ENCODE data around the gene TMEM187. TPM values are rescaled to one million over a fixed set of nuclear protein-coding genes. Genes with fewer than 3 reads are reported as not detected.

TMEM187 gene
- total and polyA plus RNA-seq, 2 experiments from 2014 or later = 8.7 to 12.1 TPM

DNA sequence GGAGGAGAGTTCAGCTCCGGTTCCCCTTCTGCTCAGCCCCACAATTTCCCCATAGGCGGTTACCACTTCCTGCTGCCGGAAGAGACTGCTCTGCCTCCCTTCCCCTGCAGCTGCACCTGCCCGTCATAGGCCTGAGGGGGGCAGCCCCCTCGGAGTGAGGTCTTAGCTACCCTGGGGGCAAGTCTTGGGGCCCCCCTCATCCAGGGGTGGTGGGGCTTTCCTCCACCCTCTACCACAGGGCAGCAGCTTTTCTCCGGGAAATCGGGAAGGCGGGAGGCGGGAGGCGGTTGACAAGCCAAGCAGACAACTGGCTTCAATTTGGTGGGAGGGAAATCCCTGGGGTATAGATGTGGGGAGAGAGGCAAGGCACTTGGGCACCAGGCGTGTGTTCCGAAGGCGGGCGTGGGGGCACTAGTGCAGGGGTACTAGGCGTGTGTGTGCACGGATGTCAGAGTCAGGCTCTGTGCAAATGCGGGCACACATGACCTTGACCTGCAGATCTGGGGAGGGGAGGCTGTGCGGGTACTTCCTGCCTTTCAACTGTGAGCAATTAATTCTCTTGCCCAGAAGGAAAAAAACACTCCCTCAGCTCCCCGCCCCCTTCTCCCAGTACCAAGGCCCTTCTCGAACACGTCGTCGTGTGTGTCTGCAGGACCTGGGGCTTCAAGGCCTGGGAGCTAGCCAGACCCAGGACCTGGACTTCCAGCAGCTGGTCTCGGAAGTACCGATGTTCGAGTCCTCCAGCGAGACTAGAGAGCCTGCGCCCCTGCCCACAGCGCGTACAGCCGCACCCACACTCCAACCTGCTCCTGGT is 45.5 kb upstream of the TMEM187 start:
- Histone ChIP-seq H3K79me2 (no peaks in the 10 kb centered on the region), H3K9me2 (replicated peaks; ENCODE audit: insufficient read depth) (no peaks in the 10 kb centered on the region), H3K4me1 (ENCODE audit: insufficient read depth) (peaks cover 7% of the 10 kb centered on the region), H3K27me3 (no peaks in the 10 kb centered on the region), H3K9me3 (ENCODE audit: low read depth) (no peaks in the 10 kb centered on the region), H3K4me3 (peak overlapping the region; percentile 38), H3K36me3 (replicated peaks; ENCODE audit: insufficient read depth, low read depth) (no peaks in the 10 kb centered on the region), H2AFZ (no peak overlapping the region), H3K27ac (peak overlapping the region; percentile 95), H3K4me2 (peak overlapping the region; percentile 85), H4K20me1 (ENCODE audit: insufficient read depth, poor library complexity, severe bottlenecking) (no peaks in the 10 kb centered on the region)
- 54% methylated on average over 31 of the region's 31 CpGs for WGBS (ENCODE audit: low lambda C conversion rate, missing lambda C conversion rate)
- TF ChIP-seq, protein P1, sequence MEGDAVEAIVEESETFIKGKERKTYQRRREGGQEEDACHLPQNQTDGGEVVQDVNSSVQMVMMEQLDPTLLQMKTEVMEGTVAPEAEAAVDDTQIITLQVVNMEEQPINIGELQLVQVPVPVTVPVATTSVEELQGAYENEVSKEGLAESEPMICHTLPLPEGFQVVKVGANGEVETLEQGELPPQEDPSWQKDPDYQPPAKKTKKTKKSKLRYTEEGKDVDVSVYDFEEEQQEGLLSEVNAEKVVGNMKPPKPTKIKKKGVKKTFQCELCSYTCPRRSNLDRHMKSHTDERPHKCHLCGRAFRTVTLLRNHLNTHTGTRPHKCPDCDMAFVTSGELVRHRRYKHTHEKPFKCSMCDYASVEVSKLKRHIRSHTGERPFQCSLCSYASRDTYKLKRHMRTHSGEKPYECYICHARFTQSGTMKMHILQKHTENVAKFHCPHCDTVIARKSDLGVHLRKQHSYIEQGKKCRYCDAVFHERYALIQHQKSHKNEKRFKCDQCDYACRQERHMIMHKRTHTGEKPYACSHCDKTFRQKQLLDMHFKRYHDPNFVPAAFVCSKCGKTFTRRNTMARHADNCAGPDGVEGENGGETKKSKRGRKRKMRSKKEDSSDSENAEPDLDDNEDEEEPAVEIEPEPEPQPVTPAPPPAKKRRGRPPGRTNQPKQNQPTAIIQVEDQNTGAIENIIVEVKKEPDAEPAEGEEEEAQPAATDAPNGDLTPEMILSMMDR (IDR thresholded peaks at IDR 0.05; ENCODE audit: poor library complexity) = no peak
- TF ChIP-seq EZH2phosphoT487 (IDR thresholded peaks at IDR 0.05; ENCODE audit: low read depth, severe bottlenecking, unreplicated experiment) (no peak), EZH2 (IDR thresholded peaks at IDR 0.05; ENCODE audit: borderline replicate concordance) (no peak)
- peak; percentile 41 for DNase-seq (ENCODE audit: low spot score)

DNA sequence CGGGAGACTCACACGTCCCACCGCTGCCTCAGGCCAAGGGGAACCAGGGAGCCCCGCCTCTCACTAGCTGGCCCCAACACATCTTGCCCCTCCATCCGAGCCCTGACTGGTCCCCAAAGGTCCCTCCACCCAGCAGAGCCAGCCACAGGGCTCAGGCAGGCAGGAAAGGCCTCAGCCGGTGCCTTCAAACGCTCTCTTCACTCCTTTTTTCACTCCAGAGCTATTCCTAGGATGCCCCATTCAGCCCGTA is 45.0 kb upstream of the TMEM187 start:
- Histone ChIP-seq H3K36me3 (replicated peaks; ENCODE audit: insufficient read depth, low read depth) (no peaks in the 10 kb centered on the region), H3K79me2 (peaks cover 1% of the 10 kb centered on the region), H3K9me2 (replicated peaks; ENCODE audit: insufficient read depth) (no peaks in the 10 kb centered on the region), H3K4me1 (ENCODE audit: insufficient read depth) (peaks cover 7% of the 10 kb centered on the region), H4K20me1 (ENCODE audit: insufficient read depth, poor library complexity, severe bottlenecking) (no peaks in the 10 kb centered on the region), H2AFZ (no peak overlapping the region), H3K9me3 (ENCODE audit: low read depth) (no peaks in the 10 kb centered on the region), H3K27ac (peak overlapping the region; percentile 95), H3K4me2 (peak overlapping the region; percentile 85), H3K27me3 (no peaks in the 10 kb centered on the region), H3K4me3 (peak overlapping the region; percentile 38)
- TF ChIP-seq EZH2phosphoT487 (IDR thresholded peaks at IDR 0.05; ENCODE audit: low read depth, severe bottlenecking, unreplicated experiment) = no peak
- TF ChIP-seq EZH2 (IDR thresholded peaks at IDR 0.05; ENCODE audit: borderline replicate concordance) = no peak
- TF ChIP-seq, protein P1 (IDR thresholded peaks at IDR 0.05; ENCODE audit: poor library complexity) = no peak
- WGBS (ENCODE audit: low lambda C conversion rate, missing lambda C conversion rate) = 36% methylated on average over 8 of the region's 8 CpGs
- no peak for DNase-seq (ENCODE audit: low spot score)

DNA sequence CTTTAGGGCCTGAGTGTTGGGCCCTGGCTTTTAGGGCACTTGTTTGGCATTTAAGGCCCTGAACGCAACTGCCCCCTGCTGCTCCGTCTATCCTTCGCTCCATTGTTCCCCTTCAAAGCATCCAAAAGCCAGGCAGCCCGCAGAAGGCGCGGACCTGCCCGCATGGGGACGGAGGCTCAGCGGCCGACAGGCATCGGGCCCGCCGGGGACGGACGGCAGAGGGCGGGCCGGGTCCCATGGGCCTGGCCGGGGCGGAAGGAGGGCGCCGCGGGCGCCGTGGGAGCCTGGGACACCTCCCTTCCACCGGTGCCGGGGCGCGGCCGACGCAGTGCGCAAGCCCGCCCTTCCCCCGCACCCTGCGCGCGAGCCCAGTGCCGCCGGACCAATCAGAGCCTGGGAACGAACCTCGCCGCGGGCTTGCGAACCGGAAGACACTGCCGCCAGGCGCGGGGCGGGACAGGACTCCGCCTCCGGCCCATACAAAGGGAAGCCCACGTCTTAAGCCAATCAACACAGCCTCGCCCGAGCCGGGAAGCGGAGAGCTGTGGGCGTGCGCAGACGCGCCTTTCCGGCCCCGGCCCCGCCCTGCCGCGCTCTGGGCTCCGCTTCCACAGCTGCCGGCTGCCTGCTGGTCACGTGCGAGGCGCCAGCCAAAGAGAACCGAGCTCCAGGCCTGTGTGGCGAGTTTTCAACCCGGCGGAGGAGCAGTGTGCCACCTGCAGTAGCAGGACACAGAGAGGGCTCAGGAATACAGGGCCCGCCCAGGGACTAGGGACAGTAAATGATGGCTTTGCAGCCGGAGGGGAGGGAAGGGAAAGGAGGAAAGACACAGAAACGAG is 44.4 kb upstream of the TMEM187 start:
- peak; percentile 96 for DNase-seq (ENCODE audit: low spot score)
- H3K36me3 ChIP-seq (replicated peaks; ENCODE audit: insufficient read depth, low read depth) = no peaks in the 10 kb centered on the region
- TF ChIP-seq EZH2phosphoT487 (IDR thresholded peaks at IDR 0.05; ENCODE audit: low read depth, severe bottlenecking, unreplicated experiment) = no peak
- TF ChIP-seq, protein P1 (IDR thresholded peaks at IDR 0.05; ENCODE audit: poor library complexity) = peak; percentile 22
- no peaks in the 10 kb centered on the region for H4K20me1 ChIP-seq (ENCODE audit: insufficient read depth, poor library complexity, severe bottlenecking)
- peaks cover 7% of the 10 kb centered on the region for H3K4me1 ChIP-seq (ENCODE audit: insufficient read depth)
- no peaks in the 10 kb centered on the region for H3K27me3 ChIP-seq
- peak overlapping the region; percentile 95 for H3K27ac ChIP-seq
- WGBS (ENCODE audit: low lambda C conversion rate, missing lambda C conversion rate) = 35% methylated on average over 67 of the region's 76 CpGs
- H3K9me3 ChIP-seq (ENCODE audit: low read depth) = no peaks in the 10 kb centered on the region
- H3K4me3 ChIP-seq = peak overlapping the region; percentile 38
- peaks cover 7% of the 10 kb centered on the region for H3K79me2 ChIP-seq
- H2AFZ ChIP-seq = no peak overlapping the region
- no peaks in the 10 kb centered on the region for H3K9me2 ChIP-seq (replicated peaks; ENCODE audit: insufficient read depth)
- peak overlapping the region; percentile 85 for H3K4me2 ChIP-seq
